K562 (cell line): ENCODE measurements around the gene UFSP1. TPM values are rescaled to one million over a fixed set of nuclear protein-coding genes. Genes with fewer than 3 reads are reported as not detected.

Experiments used
- AFF1 ChIP-seq, 2 experiments: fragments of 450-650 bp; IDR thresholded peaks; 2 replicates each; pipeline ENCODE4 v1.6.1; 2018; ENCODE audit warnings: mild to moderate bottlenecking in 2 of 2, low read depth in 1 of 2; ENCODE audit not compliant: partially characterized antibody in 2 of 2
- ARID1B ChIP-seq: fragments of 450-650 bp; IDR thresholded peaks from 2 replicates; pipeline ENCODE4 v1.6.1; 2016; ENCODE audit warnings: antibody characterized with exemption, mild to moderate bottlenecking, inconsistent platforms
- CTBP1 ChIP-seq: fragments of 450-650 bp; IDR thresholded peaks from 2 replicates; pipeline ENCODE4 v1.6.1; 2016; ENCODE audit warnings: borderline replicate concordance
- CXXC5 ChIP-seq: fragments of 250-450 bp; sonication (Bioruptor Pico); IDR thresholded peaks from 2 replicates; pipeline ENCODE4 v1.8.0; 2022; ENCODE audit warnings: inconsistent platforms, mild to moderate bottlenecking, moderate library complexity
- FOSL1 ChIP-seq: fragments of 200-800 bp; sonication (Bioruptor generic); conservative IDR thresholded peaks from 2 replicates; pipeline ENCODE4 v1.6.1; 2016; ENCODE audit warnings: missing genetic modification characterization, missing compliant biosample characterization
- FOXJ3 ChIP-seq: sonication (generic); formaldehyde crosslinking; IDR thresholded peaks from 2 replicates; pipeline ENCODE4 v1.4.0; 2020; ENCODE audit warnings: mild to moderate bottlenecking, missing genetic modification reagents
- FOXK1 ChIP-seq: sonication (generic); formaldehyde crosslinking; IDR thresholded peaks from 2 replicates; pipeline ENCODE4 v1.8.0; 2022; ENCODE audit warnings: missing genetic modification reagents, mild to moderate bottlenecking, borderline replicate concordance
- MYC ChIP-seq, 2 experiments: fragments of 250-450 bp in 1 of 2; sonication (Bioruptor Pico) in 1 of 2; IDR thresholded peaks; 2 replicates each; pipeline versions ENCODE4 v1.5.1 to v1.6.1; 2012 to 2021; ENCODE audit warnings: low read depth in 2 of 2, borderline replicate concordance in 1 of 2, improper control_type of control experiment in 1 of 2, low read length in 1 of 2, mild to moderate bottlenecking in 1 of 2, moderate library complexity in 1 of 2
- NUFIP1 ChIP-seq: fragments of 450-650 bp; IDR thresholded peaks from 2 replicates; pipeline ENCODE4 v1.6.1; 2018; ENCODE audit not compliant: partially characterized antibody
- SAP30 ChIP-seq: fragments of 200-600 bp; sonication (generic); IDR thresholded peaks from 2 replicates; pipeline ENCODE4 v1.6.1; 2012; ENCODE audit warnings: borderline replicate concordance, low read depth, mild to moderate bottlenecking, moderate library complexity, low read length, control low read depth, inconsistent platforms; ENCODE audit not compliant: insufficient read depth, poor library complexity, severe bottlenecking
- SP1 ChIP-seq: sonication (generic); formaldehyde crosslinking; IDR thresholded peaks from 2 replicates; pipeline ENCODE4 v1.8.1; 2022; ENCODE audit warnings: mild to moderate bottlenecking, missing genetic modification reagents
- ZBTB2 ChIP-seq: fragments of 450-650 bp; IDR thresholded peaks from 2 replicates; pipeline ENCODE4 v1.6.1; 2016; ENCODE audit warnings: antibody characterized with exemption
- ZBTB33 ChIP-seq: sonication (generic); formaldehyde crosslinking; IDR thresholded peaks from 2 replicates; pipeline ENCODE4 v1.8.1; 2023; ENCODE audit warnings: mild to moderate bottlenecking, missing genetic modification reagents
- ZNF24 ChIP-seq: fragments of 450-650 bp; IDR thresholded peaks from 2 replicates; pipeline ENCODE4 v1.6.1; 2016
- ZNF639 ChIP-seq, 2 experiments: fragments of 200-800 bp in 1 of 2; sonication (Bioruptor generic) in 1 of 2; sonication (generic) in 1 of 2; formaldehyde crosslinking in 1 of 2; IDR thresholded peaks in 1 of 2; conservative IDR thresholded peaks in 1 of 2; 2 replicates each; pipeline versions ENCODE4 v1.5.0 to v1.6.1; 2016 to 2020; ENCODE audit warnings: missing compliant biosample characterization in 1 of 2, missing genetic modification characterization in 1 of 2, missing genetic modification reagents in 1 of 2
- ZNF830 ChIP-seq: fragments of 250-450 bp; sonication (Bioruptor Pico); IDR thresholded peaks from 2 replicates; pipeline ENCODE4 v1.5.0; 2021; ENCODE audit warnings: mild to moderate bottlenecking
- polyA plus RNA-seq, 8 experiments: library from polyadenylated mRNA; depleted of rRNA in 4 of 8; stranded (reverse) in 5 of 8; unstranded in 3 of 8; fragments of >200 nt; fragmentation: Nextera tagmentation in 2 of 8; fragmentation: Illumina TruSeq in 1 of 8; extraction: Ambion mirVana in 2 of 8; extraction: Trizol in 1 of 8; gene quantifications; 2 replicates each; pipeline versions ENCODE4 v1.2.1 to v1.2.3, GENCODE V29; 2011 to 2014; ENCODE audit warnings: inconsistent platforms in 1 of 8, missing spikeins in 1 of 8
- total RNA-seq, 7 experiments: library from RNA; depleted of rRNA in 6 of 7; stranded (reverse); fragments of >200 nt in 6 of 7; fragmentation: Illumina TruSeq in 2 of 7; extraction: Trizol in 2 of 7; gene quantifications; 2 replicates each; pipeline versions ENCODE4 v1.2.1 to v1.2.3, GENCODE V29; 2011 to 2021; ENCODE audit warnings: low replicate concordance in 1 of 7

Gene UFSP1
- total and polyA plus RNA-seq, 9 of the 15 experiments (the other 6 are each of a cell fraction or from before 2014, with no cell fraction given) = 0.50 to 18.8 (median 2.1) TPM

GRCh38 chr7:100852048-100852872 is 37.3 kb downstream of the UFSP1 start, which contains the start of gene SLC12A9 (continued):
- peak; percentile 89; the same call in 1 of the 2 replicates for TF ChIP-seq FOXK1
- peak; percentile 83 for TF ChIP-seq CTBP1
- TF ChIP-seq AFF1 (IDR thresholded peaks at IDR 0.05; ENCODE audit: low read depth in 1 of 2, partially characterized antibody in 2 of 2) = no peak
- peak; percentile 81 for TF ChIP-seq CXXC5 (CRISPR knock-in tag)
- TF ChIP-seq SP1 (CRISPR knock-in tag) = peak; percentile 64
- TF ChIP-seq FOSL1 = peak; percentile 34; the same call in 1 of the 2 replicates
- peak; percentile 67 for TF ChIP-seq ZBTB2
- TF ChIP-seq ARID1B = peak; percentile 26; the same call in 1 of the 2 replicates
- peak; percentile 99 for TF ChIP-seq SAP30
- TF ChIP-seq ZBTB33 (CRISPR knock-in tag) = peak; percentile 70
- no peak for TF ChIP-seq NUFIP1
- TF ChIP-seq ZNF830 (CRISPR knock-in tag) = 0 out of 2 replicates have a peak, but pooled peaks have one; percentile 45
- TF ChIP-seq ZNF24 = 0 out of 2 replicates have a peak, but pooled peaks have one; percentile 4
- peak; percentile 92 for TF ChIP-seq MYC (IDR thresholded peaks at IDR 0.05; ENCODE audit: low read depth, low read length)
- peak; percentile 91 for TF ChIP-seq MYC (CRISPR knock-in tag; IDR thresholded peaks at IDR 0.05; ENCODE audit: borderline replicate concordance, low read depth)
- TF ChIP-seq ZNF639 (CRISPR knock-in tag; conservative IDR thresholded peaks at IDR 0.05 in 1 of 2, IDR thresholded peaks at IDR 0.05 in 1 of 2) = peak in 1 of 2 experiments; percentile 55; a peak in 1 of 4 replicates
- TF ChIP-seq FOXJ3 = 0 out of 2 replicates have a peak, but pooled peaks have one; percentile 16
